ENCODE measurements around the gene CABP7.

Gene CABP7

GRCh38 chr22:29722151-29722550, 2.3 kb downstream of the CABP7 start:
- in situ Hi-C loops (cut with MboI; ENCODE audit: low sequenced_read_pairs): no loop called here

- in situ Hi-C loops (cut with MboI; ENCODE audit: low sequenced_read_pairs): no loop called here
Observed at GRCh38 chr22:29722587-29722986, 2.8 kb downstream of the CABP7 start.

- in situ Hi-C loops (cut with MboI; ENCODE audit: low sequenced_read_pairs): no loop called here
Observed at GRCh38 chr22:29723766-29724165, 4.0 kb downstream of the CABP7 start.

GRCh38 chr22:29724843-29725242, 5.0 kb downstream of the CABP7 start:
- in situ Hi-C loops (cut with MboI; ENCODE audit: low sequenced_read_pairs): no loop called here

GRCh38 chr22:29726106-29726505, 6.3 kb downstream of the CABP7 start:
- in situ Hi-C loops (cut with MboI; ENCODE audit: low sequenced_read_pairs): no loop called here

DNA sequence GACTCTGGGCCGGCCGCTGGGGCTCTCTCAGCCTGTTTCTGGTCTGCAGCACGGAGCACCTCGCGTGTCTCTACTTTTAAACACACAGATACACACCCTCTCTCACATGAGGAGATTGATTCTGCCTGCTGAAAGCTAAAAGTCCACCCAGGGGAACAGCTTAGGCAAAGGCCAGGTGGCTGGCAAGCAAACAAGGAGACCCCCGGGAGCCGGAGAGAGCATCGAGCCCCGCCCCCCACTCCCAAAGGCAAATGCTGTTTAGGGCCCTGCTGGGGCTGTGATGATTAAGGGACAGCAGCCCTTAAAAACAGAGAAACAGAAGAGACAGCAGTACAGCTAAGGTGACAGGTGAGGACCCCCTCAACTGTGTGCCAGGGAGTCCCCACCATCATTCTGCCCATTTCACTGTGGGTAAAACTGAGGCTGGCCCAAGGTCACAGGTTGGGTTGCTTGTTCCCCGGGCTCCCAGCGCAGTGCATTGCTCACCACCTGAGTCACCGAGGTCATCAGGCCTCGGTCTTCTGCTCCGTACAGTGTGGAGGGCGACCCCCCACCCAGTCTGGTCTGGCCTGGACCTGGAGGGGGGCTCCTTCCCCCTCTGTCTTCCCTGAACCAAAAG, 6.8 kb downstream of the CABP7 start:
- in situ Hi-C loops (cut with MboI; ENCODE audit: low sequenced_read_pairs): no loop called here

- in situ Hi-C loops (cut with MboI; ENCODE audit: low sequenced_read_pairs): no loop called here
Observed at GRCh38 chr22:29727131-29727523, 7.3 kb downstream of the CABP7 start.

DNA sequence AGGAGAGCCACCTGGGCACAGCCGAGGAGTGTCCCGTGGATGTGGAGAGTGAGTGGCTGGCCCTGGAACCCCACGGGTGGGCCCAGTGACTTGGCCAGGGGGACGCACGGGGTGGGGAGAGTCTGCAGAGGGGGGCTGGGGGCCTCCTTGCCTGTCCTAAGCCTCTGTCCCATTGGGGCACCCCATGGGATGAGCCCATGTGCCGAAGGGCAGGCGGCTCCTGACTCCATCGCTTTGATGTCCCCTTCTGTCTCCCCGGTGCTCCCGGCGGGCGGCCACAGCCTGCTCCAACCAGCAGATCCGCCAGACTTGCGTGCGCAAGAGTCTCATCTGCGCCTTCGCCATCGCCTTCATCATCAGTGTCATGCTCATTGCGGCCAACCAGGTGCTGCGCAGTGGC, 9.4 kb downstream of the CABP7 start:
- in situ Hi-C loops (cut with MboI; ENCODE audit: low sequenced_read_pairs): no loop called here

DNA sequence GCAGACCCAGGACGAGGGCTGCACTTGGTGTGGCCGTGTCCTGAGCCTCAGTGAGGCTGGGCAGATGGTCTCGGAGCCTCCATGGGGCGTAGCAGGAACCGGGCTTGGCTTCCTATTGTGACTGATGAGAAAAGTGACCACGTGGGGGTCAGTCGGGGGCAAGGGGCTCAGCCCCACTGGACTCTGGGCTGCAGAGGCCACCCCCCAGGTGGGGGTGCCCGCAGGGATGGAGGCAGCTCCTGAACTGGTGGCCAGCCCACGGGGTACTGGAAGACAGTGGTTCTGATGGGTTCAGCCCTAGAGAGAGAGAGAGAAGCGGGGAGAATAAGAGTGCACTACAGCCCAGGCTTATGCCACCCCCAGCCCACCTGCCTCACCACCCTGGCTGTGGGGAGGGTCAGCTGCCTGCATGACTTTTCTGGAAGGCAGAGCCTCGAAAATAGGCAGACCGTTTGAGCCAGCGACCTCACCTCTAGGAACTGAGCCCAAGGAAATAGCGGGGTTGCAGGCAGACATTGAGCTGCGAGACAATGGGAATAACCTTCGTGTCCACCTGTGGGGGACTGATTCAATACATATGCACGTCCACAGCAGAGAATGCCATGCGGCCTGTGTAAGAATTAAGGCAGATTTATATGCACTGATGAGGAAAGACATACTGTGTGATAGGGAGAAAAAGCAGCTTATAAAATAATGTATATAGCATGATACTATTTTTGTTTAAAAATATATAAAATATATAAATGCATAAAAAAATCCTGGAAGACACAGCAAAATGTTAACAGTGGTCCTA, 11.5 kb downstream of the CABP7 start:
- in situ Hi-C loops (cut with MboI; ENCODE audit: low sequenced_read_pairs): no loop called here

DNA sequence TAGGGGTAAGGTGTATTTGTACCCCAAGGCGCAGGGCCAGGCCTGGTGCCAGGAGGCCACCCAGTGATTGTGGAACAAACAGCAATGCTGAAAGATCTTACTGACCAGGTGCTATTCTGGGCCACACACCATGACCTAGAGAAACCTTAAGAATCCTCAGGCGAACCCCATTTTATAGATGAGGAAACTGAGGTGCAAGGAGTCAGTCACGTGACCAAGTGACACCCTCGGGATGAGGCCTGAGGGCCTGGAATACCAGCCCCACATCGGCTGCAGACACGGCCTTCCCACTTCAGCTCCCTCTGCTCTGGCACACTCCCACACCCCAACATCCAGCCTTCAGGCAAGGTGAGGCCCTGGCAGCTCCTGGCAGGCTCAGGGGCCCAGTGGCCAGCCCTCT, 13.1 kb downstream of the CABP7 start:
- in situ Hi-C loops (cut with MboI; ENCODE audit: low sequenced_read_pairs): no loop called here

GRCh38 chr22:29733362-29734201, 13.8 kb downstream of the CABP7 start:
- in situ Hi-C loops (cut with MboI; ENCODE audit: low sequenced_read_pairs): no loop called here

DNA sequence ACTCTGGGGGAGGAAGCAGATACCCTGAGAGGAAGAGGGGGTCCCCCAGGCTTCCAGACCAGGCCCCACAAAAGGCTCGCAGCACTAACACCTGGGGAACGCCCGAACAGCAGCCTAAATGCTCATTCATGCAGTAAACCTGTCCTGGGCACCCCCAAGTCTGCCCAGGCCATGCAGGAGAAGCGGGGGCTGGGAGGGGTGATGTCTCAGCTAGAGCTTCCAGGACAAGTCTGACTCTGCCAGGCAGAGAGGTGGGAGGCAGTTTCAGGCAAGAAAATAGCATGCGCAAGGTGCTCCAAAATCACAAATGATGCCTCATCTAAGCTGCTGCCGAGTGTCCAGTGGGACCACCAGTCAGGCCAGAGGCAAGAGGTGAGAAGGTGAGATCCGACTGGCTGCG, 14.6 kb downstream of the CABP7 start:
- in situ Hi-C loops (cut with MboI; ENCODE audit: low sequenced_read_pairs): no loop called here

DNA sequence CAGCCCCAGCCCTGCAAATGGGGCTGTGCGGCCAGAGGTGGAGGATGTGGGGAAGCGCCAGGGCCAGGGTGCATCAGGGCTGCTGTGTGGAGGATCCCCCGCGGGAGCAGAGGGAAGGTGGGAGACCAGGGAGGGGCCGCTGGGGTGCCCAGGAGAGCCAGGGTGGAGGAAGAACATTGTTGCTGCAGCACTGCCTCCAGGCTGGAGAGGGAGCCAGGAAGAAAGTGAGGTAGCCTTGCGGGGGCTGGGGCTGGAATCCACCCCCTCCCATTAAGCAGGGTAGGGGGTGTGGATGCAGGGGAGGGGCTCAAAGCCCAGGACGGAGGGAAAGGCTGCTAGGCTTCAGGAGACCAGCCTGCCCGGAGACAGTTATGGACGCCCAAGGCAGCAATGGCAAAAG, 15.0 kb downstream of the CABP7 start:
- in situ Hi-C loops (cut with MboI; ENCODE audit: low sequenced_read_pairs): no loop called here

- in situ Hi-C loops (cut with MboI; ENCODE audit: low sequenced_read_pairs): no loop called here
Observed at GRCh38 chr22:29735416-29735815, 15.6 kb downstream of the CABP7 start.

- in situ Hi-C loops (cut with MboI; ENCODE audit: low sequenced_read_pairs): no loop called here
Observed at GRCh38 chr22:29737251-29738117, 17.7 kb downstream of the CABP7 start.

DNA sequence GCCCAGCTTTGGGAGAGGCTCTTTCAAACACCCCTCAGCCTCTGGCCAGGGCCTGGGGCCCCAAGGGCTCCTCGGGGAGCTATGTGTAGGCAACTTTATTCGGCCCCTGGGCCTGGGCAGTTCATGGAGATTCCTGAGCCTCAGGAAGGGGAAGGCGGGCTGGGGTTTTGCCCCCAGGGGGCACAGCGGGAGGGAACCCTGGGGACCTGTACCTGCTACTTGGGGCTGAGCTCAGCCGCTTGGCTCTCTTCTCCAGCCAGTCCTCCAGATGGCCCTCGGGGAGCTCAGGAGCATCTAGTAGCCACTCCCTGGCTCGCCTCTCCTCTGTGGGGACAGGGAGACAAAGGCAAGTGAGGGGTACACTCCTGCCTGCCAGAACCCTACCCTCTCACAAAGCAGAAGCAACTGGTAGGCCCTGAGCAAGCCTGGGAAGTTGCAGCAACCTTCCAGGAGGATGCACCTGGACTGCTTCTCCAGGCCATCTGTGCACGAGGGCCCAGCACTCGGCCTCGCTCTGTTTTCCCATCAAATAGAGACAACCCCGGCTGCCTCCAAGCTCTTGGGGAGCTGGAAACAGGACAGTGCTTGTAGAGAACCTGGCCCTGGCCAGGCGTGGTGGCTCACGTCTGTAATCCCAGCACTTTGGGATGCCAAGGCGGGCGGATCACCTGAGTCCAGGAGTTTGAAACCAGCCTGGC, 18.5 kb downstream of the CABP7 start:
- in situ Hi-C loops (cut with MboI; ENCODE audit: low sequenced_read_pairs): no loop called here

- in situ Hi-C loops (cut with MboI; ENCODE audit: low sequenced_read_pairs): no loop called here
Observed at GRCh38 chr22:29739346-29739875, 19.6 kb downstream of the CABP7 start.

DNA sequence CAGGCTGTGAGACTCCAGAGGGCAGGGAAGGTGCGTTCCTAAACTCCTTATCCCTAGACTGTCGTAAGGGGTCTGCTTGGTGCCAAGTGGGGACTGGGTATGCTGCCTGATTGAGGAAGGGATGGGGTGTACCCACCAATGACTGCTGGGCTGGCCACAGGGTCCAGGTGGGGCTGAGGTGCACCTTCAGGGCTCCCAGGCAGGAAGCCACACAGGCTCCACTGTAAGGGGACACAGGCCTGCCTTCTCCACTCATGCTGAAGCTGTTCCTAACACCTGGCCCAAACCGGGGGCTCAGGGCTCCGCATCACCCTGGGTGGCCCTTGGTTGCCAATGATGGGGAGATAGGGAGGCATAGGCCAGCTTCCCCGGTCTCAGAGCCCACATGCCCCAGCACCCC, 20.4 kb downstream of the CABP7 start:
- in situ Hi-C loops (cut with MboI; ENCODE audit: low sequenced_read_pairs): no loop called here

GRCh38 chr22:29741926-29742325, 22.1 kb downstream of the CABP7 start:
- in situ Hi-C loops (cut with MboI; ENCODE audit: low sequenced_read_pairs): no loop called here

GRCh38 chr22:29742326-29742725, 22.5 kb downstream of the CABP7 start:
- in situ Hi-C loops (cut with MboI; ENCODE audit: low sequenced_read_pairs): no loop called here

Measured in hTERT RPE-1 (cell line).